Activated CD8-positive, alpha-beta T cell treated with anti-CD3 and anti-CD28 coated beads for 36 hours (primary cell): ENCODE data around the gene MCAM. TPM values are rescaled to one million over a fixed set of nuclear protein-coding genes. Genes with fewer than 3 reads are reported as not detected.

ENCODE experiments used
- ATAC-seq: fragments of 200-7000 bp; cut with Tn5 transposase; one replicate; pipeline ENCODE4 v1.10.0; 2021; ENCODE audit warnings: mild to moderate bottlenecking, moderate library complexity
- CTCF ChIA-PET: fragments of 350-600 bp; sonication (Branson Sonifier 250); formaldehyde crosslinking; loops from one replicate; lab custom pipeline; 2021; ENCODE audit warnings: antibody characterized with exemption; lab: Charles Lee
- POLR2A ChIA-PET: fragments of 350-600 bp; sonication (Branson Sonifier 250); formaldehyde crosslinking; loops from one replicate; lab custom pipeline; 2021; ENCODE audit warnings: antibody characterized with exemption; lab: Charles Lee
- DNase-seq: peaks from one replicate; pipeline ENCODE4 v3.0.0-alpha.2; 2020
- H3K27ac Mint-ChIP-seq: one replicate; pipeline ENCODE4 v1.8.0; 2021; ENCODE audit warnings: mild to moderate bottlenecking, mixed read lengths
- H3K27me3 Mint-ChIP-seq: one replicate; pipeline ENCODE4 v1.8.0; 2021; ENCODE audit warnings: mixed read lengths
- H3K36me3 Mint-ChIP-seq: one replicate; pipeline ENCODE4 v1.8.0; 2021; ENCODE audit warnings: low read depth, mixed read lengths
- H3K4me1 Mint-ChIP-seq: one replicate; pipeline ENCODE4 v1.8.0; 2021; ENCODE audit warnings: low read depth, mixed read lengths
- H3K4me3 Mint-ChIP-seq: one replicate; pipeline ENCODE4 v1.8.0; 2021; ENCODE audit warnings: mild to moderate bottlenecking, moderate library complexity, mixed read lengths
- H3K9me3 Mint-ChIP-seq: one replicate; pipeline ENCODE4 v1.8.0; 2021; ENCODE audit warnings: mixed read lengths
- CTCF ChIP-seq: fragments of 200-600 bp; IDR thresholded peaks from one replicate; pipeline ENCODE4 v1.8.0; 2022; ENCODE audit warnings: antibody characterized with exemption, mild to moderate bottlenecking
- intact Hi-C: fragments of 100-400 bp; cut with micrococcal nuclease; formaldehyde crosslinking; loops from one replicate; pipeline ENCODE4 v1.10.0; 2022
- total RNA-seq, 2 experiments: library from RNA; stranded (reverse); gene quantifications; one replicate each; pipeline ENCODE4 v1.2.3, GENCODE V29; 2021

MCAM gene
- total RNA-seq, 2 experiments from 2014 or later: 8.0 to 8.3 TPM

- H3K27me3 Mint-ChIP-seq: no peaks in the 10 kb centered on the region
- intact Hi-C loops: no loop called here
- H3K27ac Mint-ChIP-seq: no peak overlapping the region
- DNase-seq (no peak), ATAC-seq (no peak)
- no peak for TF ChIP-seq CTCF
- ChIA-PET POLR2A (interaction anchor here (1.4 kb wide), 1 partner anchor 130 kb away, joined by 4 read pairs; no protein-coding TSS in a partner anchor), CTCF (interaction anchor here (1.0 to 1.2 kb wide), 3 partner anchors 39 to 131 kb away, joined by 3 to 6 read pairs (median 3); partner anchors contain the start of genes CBL and NLRX1)
- H3K4me1 Mint-ChIP-seq: peaks cover 2% of the 10 kb centered on the region
- H3K9me3 Mint-ChIP-seq: no peaks in the 10 kb centered on the region
- no peak overlapping the region for H3K4me3 Mint-ChIP-seq
- peaks cover 51% of the 10 kb centered on the region for H3K36me3 Mint-ChIP-seq
Observed at GRCh38 chr11:119299416-119299815, 17.5 kb downstream of the MCAM start.

GRCh38 chr11:119298726-119299125 lies 18.2 kb downstream of the MCAM start:
- CTCF ChIA-PET: interaction anchor here (1.2 kb wide), 1 partner anchor 130 kb away, joined by 3 read pairs; the partner anchor contains the start of gene NLRX1
- H3K4me1 Mint-ChIP-seq: no peaks in the 10 kb centered on the region

DNA sequence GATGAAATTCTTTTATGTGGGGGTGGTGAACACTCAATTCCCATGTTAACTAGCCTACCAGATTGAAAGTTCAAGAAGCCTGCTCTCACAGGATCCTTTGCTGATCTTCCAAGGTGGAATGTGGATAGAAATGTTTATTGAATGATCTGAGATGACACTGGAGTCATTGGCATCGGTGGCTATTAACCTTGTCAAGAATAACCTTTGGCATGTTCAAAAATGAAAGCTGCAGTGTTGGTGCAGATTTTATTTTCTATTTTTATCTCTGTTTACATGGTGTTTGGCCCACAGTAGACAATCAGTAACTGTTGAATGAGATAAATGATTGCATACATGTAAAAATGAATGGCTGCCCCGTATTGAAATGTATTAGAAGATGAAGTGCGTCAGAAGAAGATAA lies 19.0 kb downstream of the MCAM start:
- H3K36me3 Mint-ChIP-seq: peaks cover 39% of the 10 kb centered on the region
- ChIA-PET CTCF (interaction anchor here (1.0 to 1.6 kb wide), 2 partner anchors 18 to 26 kb away, joined by 4 to 5 read pairs; no protein-coding TSS in a partner anchor), POLR2A (interaction anchor here (0.9 kb wide), 1 partner anchor 11 kb away, joined by 4 read pairs; no protein-coding TSS in a partner anchor)

More at GRCh38 chr11:119298726-119299125, 18.2 kb downstream of the MCAM start:
- DNase-seq: no peak
- Mint-ChIP-seq H3K27ac (no peak overlapping the region), H3K36me3 (peaks cover 46% of the 10 kb centered on the region), H3K9me3 (no peaks in the 10 kb centered on the region), H3K27me3 (no peaks in the 10 kb centered on the region), H3K4me3 (no peak overlapping the region)
- intact Hi-C loops: no loop called here
- POLR2A ChIA-PET: interaction anchor here (0.9 to 1.4 kb wide), 2 partner anchors 10 to 129 kb away, joined by 4 read pairs; no protein-coding TSS in a partner anchor
- ATAC-seq: no peak
- TF ChIP-seq CTCF: no peak

DNA sequence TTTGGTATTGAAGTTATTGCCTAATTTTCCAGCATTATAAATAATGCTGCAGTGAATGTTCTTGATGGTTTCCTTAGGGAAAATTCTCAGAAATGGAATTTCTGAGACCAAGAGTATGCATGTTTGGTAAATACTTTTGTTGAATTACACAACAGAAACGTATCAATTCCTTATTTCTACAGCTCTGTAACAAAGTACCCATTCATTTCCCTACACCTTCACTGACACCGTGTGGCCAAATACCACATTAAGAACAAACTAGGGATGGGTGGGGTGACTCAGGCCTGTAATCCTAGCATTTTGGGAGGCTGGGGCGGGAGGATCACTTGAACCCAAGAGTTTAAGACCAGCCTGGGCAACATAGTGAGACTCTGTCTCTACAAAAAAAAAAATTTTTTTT lies 21.8 kb downstream of the MCAM start:
- Mint-ChIP-seq H3K4me3 (no peak overlapping the region), H3K4me1 (no peaks in the 10 kb centered on the region), H3K27ac (no peak overlapping the region), H3K27me3 (no peaks in the 10 kb centered on the region), H3K9me3 (no peaks in the 10 kb centered on the region), H3K36me3 (peaks cover 29% of the 10 kb centered on the region)
- ChIA-PET CTCF (no interaction called here), POLR2A (no interaction called here)
- no peak for TF ChIP-seq CTCF
- no peak for DNase-seq
- ATAC-seq: no peak
- intact Hi-C loops: no loop called here

More for the DNA sequence above, 19.0 kb downstream of the MCAM start:
- intact Hi-C loops: no loop called here
- DNase-seq (no peak), ATAC-seq (no peak)
- no peak overlapping the region for H3K4me3 Mint-ChIP-seq
- no peak for TF ChIP-seq CTCF
- H3K4me1 Mint-ChIP-seq: no peaks in the 10 kb centered on the region
- no peak overlapping the region for H3K27ac Mint-ChIP-seq
- H3K27me3 Mint-ChIP-seq: no peaks in the 10 kb centered on the region
- no peaks in the 10 kb centered on the region for H3K9me3 Mint-ChIP-seq

GRCh38 chr11:119293461-119293860 lies 23.5 kb downstream of the MCAM start:
- Mint-ChIP-seq H3K4me1 (no peaks in the 10 kb centered on the region), H3K27ac (no peak overlapping the region), H3K4me3 (no peak overlapping the region), H3K36me3 (peaks cover 17% of the 10 kb centered on the region), H3K27me3 (no peaks in the 10 kb centered on the region), H3K9me3 (no peaks in the 10 kb centered on the region)
- TF ChIP-seq CTCF: no peak
- POLR2A ChIA-PET: no interaction called here
- DNase-seq: no peak
- intact Hi-C loops: no loop called here
- CTCF ChIA-PET: interaction anchor here (1.7 kb wide), 1 partner anchor 20 kb away, joined by 3 read pairs; no protein-coding TSS in a partner anchor
- no peak for ATAC-seq
